Activated CD4-positive, alpha-beta T cell treated with anti-CD3 and anti-CD28 coated beads, Interleukin-2, Interleukin-4, amounts not matched to agents 100 ng/mL and 50 ng/mL, durations not matched to agents 16 hours and 8 hours (primary cell): ENCODE results near the gene GSTT2B.
"Not testable (repeated sequence)": the region's sequence is repeated elsewhere in the genome, so short reads cannot be mapped to it uniquely, and the experiment has no call there.

Experiments
- DNase-seq: peaks from one replicate; pipeline ENCODE4 v3.0.0-alpha.2; 2020; ENCODE audit warnings: low spot score

Gene GSTT2B

DNA sequence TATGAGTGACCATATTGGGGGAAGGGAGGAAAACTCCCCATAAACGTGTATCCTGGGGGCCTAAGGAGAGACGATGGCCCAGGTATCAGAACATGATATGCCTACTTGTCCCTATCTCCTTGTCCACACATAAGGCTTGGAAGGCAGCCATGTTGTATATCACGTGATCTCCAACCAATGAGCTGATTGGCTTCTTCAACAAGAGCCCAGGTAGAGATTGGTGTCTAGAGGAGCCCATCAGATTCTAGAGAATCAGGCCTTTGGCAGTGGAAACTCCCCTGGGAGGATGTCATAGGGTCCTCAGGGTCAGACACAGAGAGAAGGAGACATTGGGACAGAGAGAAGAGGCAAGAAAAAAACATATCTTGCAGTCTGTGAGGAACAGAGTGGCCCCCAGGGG, 13.6 kb downstream of the GSTT2B start:
- not testable (repeated sequence) for DNase-seq

DNA sequence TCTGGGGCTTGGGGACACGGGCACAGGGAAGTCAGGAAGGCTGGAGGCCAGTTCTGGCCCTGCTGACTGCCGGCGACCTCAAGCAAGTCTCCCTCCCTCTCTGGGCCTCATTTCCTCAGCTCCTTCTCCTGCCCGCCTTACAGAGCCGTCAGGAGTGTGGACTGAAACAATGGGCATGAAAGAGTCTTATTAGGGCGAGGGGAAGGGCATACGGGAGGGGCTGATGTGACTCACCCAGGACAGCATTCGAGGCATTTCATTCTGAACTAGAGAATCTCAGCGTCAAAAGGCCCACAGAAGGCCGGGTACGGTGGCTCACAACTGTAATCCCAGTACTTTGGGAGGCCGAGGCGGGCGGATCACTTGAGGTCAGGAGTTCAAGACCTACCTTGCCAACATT, 20.8 kb downstream of the GSTT2B start:
- DNase-seq: not testable (repeated sequence)

DNA sequence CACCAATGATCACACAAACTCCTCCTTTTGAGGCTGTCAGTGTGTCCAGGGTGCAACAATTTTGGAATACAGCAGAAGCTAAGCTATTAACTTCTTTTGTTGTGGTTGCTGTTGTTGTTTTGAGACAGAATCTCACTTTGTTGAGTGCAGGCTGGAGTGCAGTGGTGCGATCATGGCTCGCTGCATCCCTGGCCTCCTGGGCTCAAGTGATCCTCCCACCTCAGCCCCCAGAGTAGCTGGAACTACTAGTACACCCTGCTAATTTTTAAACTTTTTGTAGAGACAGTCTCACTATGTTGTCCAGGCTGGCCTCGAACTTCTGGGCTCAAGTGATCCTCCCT, 22.0 kb downstream of the GSTT2B start:
- DNase-seq: no peak

DNA sequence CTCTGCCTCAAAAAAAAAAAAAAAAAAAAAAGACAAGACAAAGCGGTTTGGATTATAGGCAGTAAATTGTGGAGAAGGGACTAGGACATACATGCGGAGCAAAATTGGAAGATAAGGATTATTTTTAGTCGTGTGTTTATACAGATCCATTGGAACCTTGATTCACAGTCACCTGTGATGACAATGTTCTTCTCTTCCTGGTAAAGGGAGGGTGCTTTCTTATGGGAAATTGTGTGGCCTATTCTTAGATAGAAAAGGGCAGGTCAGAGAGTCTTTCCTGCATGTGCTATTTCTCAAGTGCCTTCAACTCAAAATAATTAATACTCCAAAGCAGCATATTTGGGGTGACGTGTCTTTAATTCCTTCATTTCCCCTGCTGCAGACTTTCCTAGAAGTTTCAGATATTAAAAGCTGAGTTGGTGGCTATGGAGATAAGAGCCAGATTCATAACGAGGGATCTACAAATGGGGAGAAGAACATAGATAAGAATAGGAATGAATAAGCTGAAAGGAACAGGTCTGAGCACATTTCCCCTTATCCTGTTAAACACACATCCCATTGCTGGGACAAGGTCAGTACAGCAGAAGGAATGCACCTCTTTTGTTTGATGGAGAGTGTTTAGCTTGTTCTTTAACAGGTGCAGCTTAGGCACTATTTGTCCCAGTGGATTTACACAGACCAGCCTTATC, 22.5 kb downstream of the GSTT2B start:
- DNase-seq: no peak

DNA sequence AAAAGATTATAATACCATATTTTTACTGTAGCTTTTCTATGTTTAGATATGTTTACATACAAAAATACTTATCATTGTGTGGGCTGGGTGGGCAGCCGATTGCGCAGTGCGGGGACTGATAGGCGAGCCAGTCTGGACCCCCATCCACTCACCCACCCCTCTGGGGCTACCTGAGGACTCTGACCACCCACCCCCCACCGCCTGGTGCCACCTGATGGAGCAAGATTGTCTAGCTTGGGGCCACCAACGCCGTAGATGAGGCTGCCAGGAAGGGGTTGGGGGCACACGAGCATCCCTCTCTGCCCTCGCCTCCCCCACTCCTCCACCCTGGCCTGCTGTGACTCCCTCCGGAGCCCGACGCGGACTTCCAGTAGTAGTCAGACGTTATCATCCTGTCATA, 34.4 kb downstream of the GSTT2B start:
- no peak for DNase-seq

DNA sequence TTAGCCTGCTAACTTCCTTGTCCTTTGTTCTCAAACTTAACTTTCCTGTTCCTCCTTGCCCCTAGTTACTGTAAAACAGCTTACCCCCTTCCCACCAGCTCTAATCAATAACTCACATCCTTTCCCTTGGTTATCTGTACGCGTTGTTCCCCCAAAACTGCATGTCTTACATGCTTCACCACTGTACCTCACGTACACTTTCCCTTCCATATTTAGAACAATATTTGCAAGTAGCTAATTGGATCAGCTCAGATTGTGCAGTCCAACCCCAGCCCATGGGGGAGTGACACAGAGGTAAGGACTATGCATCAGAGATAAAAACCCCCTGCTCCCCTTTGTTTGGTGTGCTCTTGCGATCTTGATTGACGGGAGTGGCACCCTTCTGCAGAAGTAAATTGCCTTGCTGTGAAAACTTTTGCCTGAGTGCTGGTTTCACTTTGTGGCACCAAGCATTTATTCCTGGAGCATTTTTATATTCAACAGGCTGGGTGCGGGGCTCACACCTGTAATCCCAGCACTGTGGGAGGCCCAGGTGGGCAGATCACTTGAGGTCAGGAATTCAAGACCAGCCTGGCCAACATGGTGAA, 35.9 kb downstream of the GSTT2B start:
- DNase-seq: no peak

DNA sequence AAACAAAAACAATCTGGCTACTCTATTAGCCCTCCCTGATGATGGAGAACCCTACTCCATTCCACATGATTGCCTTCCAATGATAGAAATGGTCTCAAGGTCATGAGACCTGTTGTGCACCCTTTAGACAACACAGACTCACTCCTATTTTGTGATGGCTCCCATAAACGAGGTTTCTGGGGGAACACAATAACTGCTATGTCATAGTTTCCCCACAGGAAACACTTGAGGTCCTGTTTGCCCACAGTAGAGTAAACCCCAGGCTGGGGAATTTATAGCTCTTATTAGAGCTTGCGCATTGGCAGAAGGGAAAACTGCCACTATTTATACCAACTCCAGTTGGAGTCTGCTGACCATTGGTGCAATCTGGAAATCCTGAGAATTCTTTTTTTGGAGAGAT, 38.1 kb downstream of the GSTT2B start:
- DNase-seq: no peak

DNA sequence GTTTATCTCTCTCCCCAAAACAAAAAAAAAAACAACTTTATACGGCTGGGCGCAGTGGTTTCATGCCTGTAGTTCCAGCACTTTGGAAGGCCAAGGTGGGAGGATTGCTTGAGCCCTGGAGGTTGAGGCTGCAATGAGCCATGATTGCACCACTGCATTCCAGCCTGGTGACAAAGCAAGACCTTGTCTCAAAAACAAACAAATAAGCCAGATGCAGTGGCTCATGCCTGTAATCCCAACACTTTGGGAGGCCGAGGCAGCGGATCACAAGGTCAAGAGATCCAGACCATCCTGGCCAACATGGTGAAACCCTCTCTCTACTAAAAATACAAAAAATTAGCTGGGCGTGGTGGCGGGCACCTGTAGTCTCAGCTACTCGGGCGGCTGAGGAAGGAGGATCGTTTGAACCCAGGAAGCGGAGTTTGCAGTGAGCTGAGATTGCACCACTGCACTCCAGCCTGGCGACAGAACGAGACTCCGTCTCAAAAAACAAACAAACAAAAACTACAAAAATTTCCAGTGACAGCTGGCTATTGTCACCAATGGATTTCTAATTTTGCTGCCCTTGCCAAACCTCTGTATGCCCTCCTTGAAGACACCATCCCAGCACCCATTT, 39.3 kb downstream of the GSTT2B start:
- not testable (repeated sequence) for DNase-seq

DNA sequence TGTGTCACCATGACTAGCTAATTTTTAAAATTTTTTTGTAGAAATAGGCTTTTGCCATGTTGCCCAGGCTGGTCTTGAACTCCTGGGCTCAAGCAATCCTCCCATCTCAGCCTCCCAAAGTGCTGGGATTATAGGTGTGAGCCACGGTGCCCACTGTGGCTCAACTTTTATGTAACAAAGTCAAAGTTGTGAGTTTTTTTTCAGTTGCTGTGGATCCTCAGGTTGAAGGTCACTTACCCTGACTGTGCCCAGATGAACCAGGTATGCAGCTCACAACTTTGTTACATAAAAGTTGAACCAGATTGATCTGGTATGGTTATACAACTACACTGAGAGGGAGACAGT, 40.8 kb downstream of the GSTT2B start:
- not testable (repeated sequence) for DNase-seq

DNA sequence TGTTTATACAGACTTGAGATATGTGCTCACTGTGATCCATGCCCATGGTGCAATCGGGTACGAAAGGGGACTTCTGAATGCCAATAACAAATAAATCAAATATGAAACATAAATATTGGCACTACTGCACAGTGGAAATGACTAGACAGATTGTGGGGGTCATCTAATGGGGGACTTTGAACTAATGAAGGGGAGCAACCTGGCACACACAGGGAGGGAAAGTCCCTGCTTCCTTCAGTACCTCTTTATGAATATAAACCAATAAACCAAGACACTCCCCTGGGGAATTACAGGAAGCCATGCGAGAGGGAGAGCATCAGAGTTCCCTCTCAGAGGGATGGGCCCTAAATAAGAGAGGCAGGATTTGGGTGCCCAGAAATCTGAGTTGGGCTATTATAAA, 45.7 kb downstream of the GSTT2B start:
- DNase-seq: no peak

DNA sequence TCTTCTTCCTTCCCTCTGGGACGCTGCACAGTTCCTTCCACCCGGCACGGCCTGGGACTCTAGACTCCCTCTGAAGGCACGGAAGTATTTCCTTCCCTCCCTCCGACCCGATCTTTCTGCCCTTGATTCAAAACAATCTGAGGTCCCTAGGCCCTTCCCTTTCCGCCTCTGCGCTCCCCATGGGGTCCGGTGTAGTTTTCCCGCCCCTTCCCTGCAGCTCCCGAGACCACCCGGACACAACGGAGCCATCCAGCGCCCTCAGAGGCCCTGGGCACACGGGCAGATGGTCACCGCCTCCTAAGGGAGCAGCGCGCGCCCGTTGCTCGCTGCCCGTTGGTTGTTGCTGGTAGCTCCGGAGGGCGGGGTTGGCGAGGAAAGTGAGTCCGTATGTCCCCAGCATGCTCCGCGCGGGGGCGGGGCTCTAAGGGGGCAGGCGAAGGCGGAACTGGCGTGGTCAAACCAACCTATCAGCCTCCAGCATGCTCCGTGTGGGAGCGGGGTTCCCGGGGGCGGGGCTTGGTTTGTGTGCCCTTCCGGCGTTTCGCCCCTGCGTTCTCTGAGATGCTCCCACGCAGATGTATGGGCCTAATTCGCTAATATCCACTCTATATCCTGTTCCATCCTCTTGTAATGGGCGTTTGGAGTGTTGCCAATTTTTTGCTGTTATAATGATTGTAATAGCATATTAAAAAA, 47.2 kb downstream of the GSTT2B start:
- DNase-seq: peak; percentile 99

DNA sequence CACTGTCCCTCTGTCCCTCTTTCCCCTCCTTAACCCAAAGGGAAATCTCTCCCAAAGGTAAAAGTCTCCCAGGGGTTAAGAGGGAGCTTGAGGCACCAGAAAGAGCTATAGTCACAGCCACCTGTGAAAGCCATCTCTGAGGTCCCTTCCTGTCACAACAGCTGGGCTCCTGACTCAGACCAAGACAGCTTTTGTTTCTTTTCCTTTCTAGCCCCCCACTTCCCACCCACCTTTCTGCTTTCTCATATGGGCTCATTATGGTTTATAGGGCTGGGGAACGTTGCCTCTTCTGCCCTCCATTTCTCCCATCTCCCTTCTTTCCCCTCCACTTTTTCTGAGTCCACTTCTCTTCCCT, 47.7 kb downstream of the GSTT2B start:
- peak; percentile 31 for DNase-seq

DNA sequence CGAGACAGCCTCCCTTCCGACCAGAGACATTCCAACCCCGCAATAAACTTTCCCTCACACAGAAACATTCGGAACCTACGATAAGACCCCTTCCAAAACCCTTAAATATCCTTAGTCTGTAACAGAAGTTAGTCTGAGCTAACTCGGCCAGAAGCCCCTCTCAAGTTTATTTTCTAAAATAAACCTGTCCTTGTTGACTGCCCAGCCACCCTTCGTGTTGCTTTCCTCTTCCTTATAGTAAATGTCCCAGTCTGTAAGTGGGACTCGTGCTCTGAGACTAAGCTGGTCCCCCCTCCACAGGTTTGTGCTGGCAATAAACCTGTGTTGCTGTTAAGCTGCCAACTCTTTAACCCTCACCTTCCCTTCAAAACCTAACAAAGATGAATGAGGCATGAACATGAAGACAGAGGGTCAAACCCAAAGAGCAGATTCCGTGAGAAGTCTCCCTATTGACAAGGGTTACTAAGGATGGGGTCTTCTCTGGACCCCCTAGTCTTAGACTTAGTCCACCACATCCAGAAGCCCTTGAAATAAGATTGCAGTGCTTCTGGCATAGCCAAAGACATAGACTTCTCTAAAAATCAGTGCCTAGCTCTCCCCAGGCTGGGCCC, 48.6 kb downstream of the GSTT2B start:
- no peak for DNase-seq

DNA sequence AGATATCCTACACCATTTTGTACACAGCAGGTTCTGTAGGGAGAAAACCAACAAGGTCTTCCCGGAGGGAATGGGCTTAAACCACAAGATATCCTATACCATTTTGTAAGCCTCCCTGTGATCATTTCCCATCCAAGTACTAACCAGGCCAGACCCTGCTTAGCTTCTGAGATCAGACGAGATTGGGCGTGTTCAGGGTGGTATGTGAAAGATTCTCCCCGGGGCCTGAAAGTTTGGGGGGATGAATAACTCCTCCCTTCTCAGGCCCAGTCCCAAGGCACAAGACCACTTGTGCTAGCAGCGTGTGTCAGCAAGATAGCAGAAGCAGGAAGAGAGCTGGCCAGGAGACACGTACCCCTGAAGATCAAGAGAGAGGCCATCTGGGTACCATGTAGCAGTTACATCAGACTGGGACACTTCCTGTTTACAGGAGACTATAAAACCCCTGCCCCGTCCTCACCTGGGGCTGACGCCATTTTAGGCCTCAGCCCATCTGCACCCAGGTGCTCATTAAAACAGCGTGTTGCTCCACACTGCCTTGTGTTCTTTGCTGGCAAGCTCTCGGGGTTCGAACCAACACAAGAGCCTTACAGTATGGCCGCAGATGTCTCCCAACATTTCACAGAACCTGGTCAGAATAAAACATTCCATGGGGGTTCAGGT, 49.5 kb downstream of the GSTT2B start:
- no peak for DNase-seq

DNA sequence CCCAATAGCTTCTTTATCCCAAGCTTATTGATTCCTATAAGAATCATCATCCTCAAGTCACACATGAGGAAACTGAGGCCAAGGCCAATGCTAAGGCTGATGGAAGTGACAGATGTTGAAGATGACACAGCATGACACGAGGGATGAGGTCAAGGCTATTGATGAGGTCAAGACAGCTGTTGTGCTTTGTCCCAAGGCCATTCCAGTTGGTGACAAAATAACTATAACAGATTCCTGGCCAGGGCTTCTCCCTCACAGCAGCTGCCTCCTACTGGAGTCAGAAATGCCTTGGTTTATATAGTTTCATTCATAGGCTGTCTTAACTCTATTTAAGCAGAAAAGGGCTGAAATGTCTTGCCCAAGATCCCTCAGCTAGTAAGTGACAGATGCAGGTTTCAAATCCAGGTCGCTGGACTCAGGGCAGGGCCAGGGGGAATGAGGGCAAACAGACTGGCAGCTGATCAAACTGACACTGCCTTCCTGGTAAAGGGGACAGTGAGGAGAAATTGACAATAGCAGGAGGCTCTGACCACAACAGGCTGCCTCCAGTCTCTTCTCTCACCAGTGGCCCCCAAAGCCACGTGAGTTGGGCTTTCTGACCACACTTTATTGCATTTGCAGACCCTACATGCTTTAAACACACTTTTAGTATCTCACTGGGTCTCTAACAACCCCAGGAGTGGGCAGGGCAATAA, 50.4 kb downstream of the GSTT2B start:
- DNase-seq: no peak

DNA sequence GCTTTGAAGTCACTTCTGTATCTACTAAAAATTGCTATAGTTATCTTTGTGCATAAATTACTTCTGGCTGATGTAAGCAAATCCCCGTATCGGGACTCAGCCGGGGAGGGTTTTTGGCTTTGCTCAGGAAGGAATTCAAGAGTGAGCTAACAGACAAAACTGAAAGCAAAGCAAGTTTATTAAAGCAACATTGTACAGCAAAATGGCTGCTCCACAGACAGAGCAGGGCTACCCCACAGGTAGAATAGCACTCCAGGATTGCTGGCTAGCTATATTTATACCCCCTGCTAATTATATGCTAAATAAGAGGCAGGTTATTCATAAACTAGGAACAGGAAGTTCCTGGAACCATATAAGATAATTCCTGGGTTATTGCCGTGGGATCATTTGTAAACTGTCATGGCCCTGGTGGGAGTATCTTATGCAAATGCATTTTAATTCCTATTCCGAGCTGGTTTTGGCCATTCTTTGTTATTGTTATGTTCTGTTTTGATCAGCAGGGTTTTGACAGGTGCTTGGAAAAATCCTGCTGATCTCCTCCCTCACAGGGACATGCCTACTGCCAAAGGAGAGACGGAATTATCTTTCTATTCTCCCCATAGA, 51.6 kb downstream of the GSTT2B start:
- DNase-seq: no peak

DNA sequence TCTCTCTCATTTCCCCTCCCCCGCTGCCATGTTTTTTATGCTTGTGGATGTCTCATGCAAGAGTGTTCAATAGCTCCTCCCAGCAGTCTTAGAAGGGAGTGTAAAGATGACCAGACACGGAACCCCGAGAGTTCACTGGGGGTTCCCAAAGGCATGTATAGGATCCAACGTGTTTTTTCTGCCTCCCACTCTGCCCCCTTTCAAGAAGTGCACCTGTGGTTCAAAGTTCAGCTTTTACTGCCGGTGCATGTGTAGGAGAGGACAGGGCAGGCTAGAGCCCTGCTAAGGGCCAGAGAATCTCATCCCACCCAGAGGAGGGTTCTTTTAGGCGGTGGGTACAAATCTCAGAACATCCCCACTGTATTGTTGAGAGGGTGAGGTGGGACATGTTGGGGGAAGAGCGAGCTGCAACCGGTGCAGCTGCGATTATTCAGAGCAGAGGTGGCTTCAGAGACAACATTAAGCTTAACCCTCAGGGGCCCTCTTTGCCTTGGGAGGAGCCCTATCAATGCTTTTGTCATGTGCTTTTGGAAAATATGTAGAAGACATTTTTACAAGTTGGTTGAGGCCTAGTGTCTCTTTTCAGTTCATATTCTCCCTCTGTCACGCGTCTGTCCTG, 52.3 kb downstream of the GSTT2B start:
- no peak for DNase-seq

DNA sequence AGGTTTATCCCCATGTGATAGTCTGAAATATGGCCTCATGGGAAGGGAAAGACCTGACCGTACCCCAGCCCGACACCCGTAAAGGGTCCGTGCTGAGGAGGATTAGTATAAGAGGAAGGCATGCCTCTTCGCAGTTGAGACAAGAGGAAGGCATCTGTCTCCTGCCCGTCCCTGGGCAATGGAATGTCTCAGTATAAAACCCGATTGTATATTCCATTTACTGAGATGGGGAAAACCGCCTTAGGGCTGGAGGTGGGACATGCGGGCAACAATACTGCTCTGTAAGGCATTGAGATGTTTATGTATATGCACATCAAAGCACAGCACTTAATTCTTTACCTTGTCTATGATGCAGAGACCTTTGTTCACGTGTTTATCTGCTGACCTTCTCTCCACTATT, 53.6 kb downstream of the GSTT2B start:
- not testable (repeated sequence) for DNase-seq
